ENCODE data around the gene AGBL1. TPM values are rescaled to one million over a fixed set of nuclear protein-coding genes. Genes with fewer than 3 reads are reported as not detected.

Gene AGBL1
- total RNA-seq, 1 donor from 2014 or later: not detected

DNA sequence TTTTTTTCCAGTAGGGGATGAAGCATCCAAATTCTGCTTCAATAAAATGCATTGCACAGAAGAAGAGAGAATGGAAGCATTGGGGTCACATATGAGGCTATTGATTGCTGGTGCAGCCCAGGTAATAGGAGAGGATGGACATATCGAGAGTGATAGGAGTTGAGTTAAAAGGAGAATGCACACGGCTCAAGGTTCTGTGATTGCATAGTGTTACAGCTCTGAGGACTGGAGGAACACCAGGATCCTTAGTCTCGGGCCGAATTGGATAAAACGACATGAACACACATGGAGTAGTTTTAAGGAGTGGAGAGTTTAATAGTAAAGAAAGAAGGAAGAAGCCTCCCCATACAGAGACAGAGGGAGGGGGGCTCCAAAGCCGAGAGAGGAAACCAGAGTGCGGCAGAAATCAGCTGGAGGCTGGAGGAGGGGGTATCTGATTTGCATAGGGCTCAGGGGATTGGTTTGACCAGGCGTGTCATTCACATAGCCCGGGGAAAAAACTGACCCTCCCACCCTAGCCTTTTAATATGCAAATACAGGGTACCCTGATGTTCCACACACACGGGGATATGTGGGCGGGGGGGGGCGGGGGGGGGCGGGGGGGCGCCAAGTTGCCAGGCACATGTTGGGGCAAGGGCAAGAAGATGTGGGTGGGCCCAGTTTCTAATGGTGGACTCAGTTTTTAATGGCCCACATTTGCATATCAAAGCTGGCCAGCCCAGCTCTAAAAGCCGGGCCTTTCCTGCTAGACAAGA lies 156.9 kb downstream of the AGBL1 start:
- no peak for DNase-seq (ENCODE audit: low read depth in 2 of 2)

DNA sequence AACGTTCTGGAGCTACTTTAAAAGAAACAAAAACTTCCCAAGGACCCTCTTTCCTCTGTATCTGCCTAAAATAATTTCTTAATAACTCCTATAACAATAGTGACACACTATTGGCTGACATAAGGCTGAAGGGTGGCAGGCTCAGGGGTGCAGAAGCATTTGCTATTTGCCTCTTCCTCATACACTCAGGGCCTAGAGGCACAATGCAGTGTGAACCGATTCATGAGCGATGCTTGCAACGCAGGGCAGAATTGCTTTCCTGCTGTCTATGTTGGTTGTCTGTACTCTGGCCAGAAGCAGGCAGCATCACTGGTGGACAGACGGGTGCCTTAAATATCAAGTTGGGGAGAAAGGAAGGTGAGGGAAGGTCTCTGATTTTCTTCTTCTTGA lies 157.4 kb downstream of the AGBL1 start:
- no peak for DNase-seq (ENCODE audit: low read depth in 2 of 2)

DNA sequence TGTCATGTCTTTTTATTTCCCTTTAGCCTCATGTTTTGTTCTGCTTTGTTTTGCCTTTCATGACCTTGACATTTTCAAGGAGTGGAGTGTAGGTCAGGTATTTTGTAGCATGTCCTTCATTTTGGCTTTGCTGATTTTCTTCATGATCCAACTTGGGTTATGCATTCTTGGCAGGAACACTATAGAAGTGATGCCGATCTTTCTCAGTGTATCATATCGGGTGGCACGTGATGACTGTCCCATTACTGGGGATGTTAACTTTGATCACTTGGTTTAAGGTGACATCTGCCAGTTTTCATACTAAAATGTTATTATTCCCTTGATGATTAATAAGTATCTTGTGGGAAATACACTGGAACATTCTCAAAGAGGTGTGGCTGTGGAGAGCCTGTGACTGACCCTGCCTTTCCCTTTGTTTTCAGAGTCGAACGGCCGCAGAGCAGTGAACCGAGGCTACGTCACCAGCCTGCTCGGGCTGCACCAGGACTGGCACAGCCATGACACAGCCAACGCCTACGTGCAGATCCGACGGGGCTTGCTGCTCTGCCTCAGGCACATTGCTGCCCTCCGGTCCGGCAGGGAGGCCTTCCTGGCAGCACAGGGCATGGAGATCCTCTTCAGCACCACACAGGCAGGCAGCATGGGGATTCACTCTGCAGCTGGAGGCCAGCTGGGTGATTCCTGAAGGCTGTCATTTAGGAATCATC lies 167.7 kb downstream of the AGBL1 start:
- DNase-seq (ENCODE audit: low read depth in 2 of 2): no peak

DNA sequence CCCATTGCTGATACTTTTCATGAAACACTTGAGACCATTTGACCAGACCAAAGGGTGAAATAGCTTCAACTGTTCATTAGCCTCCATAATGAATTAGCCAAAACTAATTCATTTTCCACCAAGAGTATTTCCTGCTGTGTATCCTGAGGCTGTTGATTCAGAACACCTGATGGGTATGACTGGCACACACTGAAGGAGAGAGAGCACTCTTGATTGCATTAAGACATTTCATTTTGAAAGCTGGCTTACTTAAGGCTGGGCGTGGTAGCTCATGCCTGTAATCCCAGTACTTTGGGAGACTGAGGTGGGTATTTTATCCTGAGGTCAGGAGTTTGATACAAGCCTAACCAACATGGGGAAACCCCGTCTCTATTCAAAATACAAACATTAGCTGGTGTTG lies 175.6 kb downstream of the AGBL1 start:
- no peak for DNase-seq (ENCODE audit: low read depth in 2 of 2)

DNA sequence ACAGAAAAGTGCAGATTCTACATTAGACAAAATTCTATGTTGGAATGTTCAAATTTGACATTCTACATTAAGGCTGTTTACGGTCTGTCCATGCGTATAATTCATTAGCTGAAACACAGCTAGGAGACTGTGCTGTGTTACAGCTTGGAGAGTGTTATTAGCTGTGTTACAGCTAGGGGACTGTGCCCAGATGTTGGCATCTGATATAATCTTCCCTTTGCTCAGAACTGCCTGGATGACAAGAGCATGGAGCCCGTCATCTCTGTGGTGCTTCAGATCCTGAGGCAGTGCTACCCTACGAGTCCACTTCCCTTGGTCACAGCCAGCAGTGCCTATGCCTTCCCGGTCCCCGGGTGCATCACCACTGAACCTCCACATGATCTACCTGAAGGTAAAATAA lies 177.0 kb downstream of the AGBL1 start:
- no peak for DNase-seq (ENCODE audit: low read depth in 2 of 2)

DNA sequence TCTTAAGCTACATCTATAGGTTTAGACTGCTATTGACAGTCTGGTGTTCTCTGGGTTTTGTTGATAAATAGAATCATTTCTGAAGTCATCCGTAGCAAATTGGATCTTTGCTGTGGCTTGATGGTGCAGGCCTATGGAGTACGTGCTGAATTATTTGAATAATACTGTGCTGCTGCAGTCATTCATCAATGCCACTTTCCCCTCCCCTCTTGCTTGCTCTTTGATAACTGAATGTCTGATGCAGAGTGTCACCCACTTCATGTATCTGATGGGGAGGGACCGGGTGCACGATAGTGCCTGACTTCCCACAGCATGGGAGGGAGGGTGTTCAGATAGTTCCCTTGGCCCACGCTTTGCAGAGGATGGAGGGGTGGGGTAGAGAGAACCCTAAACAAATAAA lies 179.9 kb downstream of the AGBL1 start:
- DNase-seq (ENCODE audit: low read depth in 2 of 2): no peak

DNA sequence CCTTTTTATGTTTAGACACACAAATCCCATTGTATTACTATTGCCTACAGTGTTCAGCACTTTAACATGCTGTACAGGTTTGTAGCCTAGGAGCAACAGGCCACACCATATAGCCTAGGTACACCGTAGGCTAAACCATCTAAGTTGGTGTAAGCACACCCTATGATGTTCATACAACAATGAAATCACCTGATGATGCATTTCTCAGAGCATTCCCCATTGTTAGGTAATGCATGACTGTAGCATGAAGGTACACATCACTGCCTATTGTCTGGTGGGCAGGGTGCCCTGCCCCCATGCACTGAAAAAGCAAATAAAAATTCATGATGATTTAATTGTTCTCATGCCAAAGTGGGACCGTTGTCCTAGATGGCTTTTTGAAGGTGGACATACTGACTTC lies 183.6 kb downstream of the AGBL1 start:
- DNase-seq (ENCODE audit: low read depth in 2 of 2): no peak

DNA sequence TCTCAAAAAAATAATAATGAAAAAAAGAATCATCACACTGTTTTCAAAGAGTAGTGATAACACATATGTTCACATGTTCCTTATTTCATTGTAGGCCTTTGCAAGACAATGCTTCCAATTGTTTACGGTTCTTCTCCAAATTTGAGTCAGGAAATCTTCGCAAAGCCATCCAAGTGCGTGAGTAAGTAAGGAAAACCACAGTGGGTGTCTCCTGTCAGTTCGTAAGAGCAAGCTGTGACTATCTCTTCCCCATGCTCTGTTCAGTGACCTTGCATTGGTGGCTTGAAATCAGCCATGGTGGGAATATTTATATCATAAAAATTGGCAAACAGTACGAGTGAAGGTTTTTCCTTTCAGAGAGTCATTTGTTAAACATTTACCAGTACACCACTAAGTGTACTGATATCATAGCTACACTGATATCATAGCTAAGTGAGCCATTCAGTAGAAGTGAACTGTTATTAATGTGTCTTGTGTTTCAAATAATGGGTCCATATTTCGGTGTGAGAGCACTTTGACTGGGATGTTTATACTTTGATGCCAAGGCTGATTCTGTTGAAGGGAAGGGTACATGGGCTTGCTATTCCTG lies 187.3 kb downstream of the AGBL1 start:
- no peak for DNase-seq (ENCODE audit: low read depth in 2 of 2)

DNA sequence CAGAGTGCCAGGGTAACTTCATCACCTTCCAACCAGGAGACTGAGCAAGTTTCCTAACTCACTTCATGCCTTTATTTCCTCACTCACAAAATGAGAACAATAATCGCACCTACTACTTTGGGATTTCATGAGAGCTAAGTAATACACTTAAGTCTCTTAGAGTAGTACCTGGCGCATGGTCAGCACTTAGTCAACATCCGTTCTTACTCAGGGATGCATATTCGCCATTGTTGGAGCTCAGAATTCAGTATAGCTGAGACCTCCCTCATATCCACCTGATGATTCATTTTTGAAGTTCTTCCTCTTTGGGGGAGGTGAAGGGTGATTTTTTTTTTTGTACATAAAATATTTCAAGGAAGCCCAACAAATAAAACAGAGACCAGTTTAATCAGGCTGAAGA lies 188.2 kb downstream of the AGBL1 start:
- DNase-seq (ENCODE audit: low read depth in 2 of 2): no peak

DNA sequence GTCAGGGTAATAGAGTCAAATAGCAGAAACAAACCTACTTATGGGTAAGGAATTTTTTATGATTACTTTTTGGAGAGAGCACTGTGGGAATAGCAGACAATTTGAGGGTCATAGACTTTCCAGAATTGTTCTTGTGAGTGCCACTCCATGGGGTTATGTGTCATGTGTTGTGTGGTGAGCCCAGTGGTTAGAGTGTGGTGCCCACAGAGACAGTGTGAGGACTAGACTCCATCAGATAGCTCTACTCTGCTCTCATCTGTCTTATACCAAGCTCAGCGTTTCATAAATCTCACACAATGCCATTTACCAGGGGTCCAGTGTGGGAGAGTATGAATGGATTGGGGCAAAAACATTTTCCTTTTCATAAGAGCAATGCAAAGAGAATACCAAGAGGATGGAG lies 188.9 kb downstream of the AGBL1 start:
- DNase-seq (ENCODE audit: low read depth in 2 of 2): no peak

DNA sequence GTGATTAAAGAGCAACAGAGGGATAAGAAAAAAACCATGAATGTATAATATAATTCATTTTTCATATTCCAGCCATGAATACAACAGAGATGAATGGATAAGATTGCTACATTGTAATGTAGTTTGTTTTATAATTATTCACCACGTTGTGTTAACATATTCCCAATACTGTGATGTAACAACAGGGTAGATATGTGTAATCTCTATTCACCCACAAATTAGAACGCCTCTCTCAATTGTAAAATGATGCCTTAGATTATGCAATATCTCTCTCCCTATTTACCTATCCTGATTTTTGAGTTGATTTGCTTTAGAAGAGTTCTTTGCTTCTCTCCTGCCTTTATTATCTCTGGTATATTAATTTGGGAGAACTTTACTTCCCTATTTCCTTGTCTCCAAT lies 193.6 kb downstream of the AGBL1 start:
- DNase-seq (ENCODE audit: low read depth in 2 of 2): no peak

DNA sequence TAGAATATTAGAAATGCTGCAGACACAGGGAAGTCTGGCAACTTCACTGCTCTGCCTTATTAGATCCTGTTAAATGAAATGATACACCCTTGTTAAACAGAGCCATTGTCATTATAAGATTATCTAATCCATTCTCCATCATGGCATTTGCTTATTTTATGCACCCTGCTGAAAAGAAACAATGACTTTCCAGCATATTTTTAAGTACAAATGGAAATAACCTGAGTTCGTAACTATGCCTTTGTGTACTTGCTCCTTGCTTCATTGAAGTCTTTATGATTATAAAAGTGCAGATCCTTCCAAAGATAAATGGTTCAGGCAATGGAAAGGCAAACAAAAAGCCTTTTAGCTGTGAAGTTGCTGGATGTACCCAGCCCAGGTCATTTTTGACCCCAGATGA lies 195.7 kb downstream of the AGBL1 start:
- DNase-seq (ENCODE audit: low read depth in 2 of 2): no peak

DNA sequence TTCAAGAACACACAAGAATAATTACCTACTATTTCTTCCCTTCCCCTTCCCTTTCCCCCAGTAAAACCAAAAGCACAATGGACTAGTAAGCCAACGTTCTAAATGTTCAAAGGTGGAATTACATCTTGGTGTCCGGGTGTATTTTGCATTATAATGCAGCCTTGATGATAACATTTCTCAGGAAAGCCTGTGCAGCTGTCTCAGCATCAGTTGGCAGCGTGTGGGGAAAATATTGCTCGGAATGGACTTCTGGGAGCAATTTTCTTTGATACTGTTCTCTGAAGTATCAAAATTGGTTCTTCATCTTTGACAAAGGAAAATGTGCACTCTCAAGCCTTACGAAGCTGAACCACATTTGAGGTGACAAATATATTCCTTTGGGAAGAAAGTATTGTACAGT lies 198.9 kb downstream of the AGBL1 start:
- no peak for DNase-seq (ENCODE audit: low read depth in 2 of 2)

DNA sequence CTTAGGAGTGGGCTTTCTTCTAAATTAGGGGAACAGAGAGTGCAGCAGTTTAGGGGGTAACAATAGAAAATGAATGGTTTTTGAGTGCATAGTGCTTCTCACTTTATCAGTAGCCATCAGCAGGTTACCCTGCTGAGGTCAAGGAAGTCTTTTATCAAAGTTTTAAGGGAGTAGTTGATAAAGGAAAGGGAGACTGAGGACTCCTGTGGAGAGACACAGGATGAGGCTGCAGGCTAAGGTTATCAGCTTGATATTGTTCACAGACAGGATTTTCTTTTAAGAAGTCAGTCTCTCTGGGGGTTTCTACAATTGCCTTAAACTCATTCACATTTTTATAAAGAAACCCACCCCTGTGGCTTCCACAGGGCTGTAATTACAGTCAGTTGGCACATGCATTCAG lies 205.0 kb downstream of the AGBL1 start:
- DNase-seq (ENCODE audit: low read depth in 2 of 2): no peak

DNA sequence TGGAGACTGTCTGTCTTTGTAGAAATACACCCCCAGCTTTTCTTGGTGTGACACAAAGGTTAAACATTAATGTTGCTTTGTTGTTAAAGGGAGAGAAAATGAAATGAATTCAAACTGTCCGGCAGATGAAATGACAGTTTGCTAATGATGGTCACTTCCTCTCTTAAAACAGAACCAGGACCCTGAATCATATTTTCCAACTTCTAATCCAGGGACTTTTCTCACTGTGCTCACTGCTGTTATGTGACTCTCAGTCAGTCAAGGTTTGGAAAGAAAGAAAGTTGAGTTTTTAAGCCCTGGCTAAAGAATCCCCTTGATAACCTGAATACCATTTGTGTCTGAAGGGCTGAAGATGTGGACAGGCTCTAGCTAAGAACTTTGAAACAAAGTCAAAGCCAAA lies 215.8 kb downstream of the AGBL1 start:
- DNase-seq (ENCODE audit: low read depth in 2 of 2): no peak

DNA sequence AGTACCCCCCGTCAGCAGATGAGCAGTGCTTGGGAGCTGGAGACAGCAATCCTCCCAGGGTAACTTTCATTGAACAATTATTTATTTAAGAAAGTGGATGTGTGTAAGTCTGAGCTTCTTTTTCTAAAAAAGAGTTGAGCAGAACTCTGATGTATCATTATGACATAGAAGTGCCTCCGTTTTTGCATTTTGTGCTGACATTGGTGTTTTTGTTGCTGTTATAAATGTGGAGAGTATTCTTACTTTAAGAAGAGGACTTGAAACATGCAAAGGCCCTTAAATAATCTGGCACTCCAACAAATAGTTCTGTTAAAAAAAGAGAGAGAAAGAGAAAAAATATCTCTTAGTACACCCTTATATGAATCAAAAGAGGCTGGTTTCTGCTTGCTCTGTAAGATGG lies 217.1 kb downstream of the AGBL1 start:
- no peak for DNase-seq (ENCODE audit: low read depth in 2 of 2)

DNA sequence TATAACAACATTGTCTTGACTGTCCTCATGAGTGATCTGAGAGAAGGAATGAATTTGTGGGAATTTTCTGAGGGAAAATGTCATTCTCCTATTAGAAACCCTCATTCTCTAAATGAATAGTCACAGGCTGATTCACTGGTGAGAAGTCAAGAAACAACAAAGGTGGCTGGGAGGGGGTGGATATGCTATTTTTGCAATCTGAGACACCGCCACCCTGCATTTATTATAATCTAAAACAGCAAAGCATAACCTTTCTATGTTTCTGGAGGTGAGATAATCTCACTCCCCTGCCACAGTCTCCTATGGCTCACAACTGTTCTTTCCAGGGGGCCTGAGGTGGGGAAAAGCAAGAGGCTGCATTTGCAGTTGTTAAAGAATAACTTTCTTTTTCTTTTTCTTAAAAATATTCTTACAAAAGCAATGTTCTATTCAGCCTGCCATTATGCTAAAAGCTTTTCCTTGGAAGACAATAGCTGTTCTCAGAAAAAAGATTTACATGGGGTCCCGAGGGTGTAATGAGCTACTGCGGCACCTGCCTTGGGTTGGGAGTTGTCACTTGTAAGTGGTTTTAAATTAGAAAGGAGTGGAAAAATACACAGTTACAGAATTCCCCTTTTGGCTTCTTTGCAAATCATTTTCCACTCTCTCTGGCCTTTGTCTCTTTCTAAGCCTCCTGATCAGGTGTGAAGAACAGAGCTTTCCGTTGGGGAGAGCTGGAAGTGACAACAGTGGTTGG lies 220.9 kb downstream of the AGBL1 start:
- no peak for DNase-seq (ENCODE audit: low read depth in 2 of 2)

DNA sequence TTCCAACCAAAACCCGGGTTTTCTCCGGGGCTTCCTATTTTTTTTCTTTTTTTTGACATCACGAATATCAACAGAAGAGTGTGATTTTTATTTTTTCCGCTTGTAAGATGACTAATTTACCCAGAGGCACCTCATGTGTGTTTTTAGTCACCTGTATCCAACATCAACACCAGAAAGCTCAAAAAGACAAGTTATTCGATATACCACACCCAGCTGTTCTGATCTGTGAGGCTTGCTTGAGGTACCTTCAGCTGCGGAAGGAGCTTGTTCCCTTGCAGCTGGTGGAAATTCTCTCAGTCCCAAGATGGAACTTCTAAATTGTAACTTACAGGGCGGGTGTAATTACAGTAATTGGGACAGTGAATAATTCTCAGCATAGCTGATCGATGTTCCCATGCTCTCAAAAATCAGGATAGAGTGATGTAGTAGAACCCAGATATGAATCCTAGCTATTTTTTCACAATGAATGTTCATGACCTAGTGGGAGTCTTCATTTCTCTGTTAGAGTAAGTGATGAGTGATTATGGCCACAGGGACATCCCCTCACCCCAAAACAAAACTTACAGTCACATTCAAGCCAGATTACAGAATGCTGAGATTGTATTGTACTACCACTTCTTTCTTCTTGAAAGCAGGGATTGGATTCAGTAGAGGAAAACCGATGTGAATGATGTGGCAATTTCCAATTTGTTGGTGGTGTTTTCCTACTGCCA lies 232.1 kb downstream of the AGBL1 start:
- no peak for DNase-seq (ENCODE audit: low read depth in 2 of 2)

DNA sequence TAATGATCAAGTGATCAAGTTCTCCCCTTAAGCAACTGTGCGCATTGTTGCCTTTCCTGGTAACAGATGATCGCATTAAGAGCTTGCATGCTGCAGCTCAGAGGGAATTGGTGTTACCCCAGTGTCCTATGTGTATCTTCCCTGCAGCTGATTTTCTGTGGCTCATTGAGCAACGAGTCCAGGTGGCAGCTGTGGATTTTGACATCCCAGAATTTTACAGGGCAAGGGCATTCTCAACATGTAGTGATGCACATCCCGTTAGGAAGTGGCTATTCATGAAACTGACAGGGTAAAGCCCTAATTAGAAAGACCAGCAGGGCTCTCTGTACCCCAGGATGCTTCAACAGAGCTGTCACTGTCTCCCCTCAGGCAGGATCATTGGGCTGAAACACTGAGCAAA lies 232.8 kb downstream of the AGBL1 start:
- DNase-seq (ENCODE audit: low read depth in 2 of 2): no peak

DNA sequence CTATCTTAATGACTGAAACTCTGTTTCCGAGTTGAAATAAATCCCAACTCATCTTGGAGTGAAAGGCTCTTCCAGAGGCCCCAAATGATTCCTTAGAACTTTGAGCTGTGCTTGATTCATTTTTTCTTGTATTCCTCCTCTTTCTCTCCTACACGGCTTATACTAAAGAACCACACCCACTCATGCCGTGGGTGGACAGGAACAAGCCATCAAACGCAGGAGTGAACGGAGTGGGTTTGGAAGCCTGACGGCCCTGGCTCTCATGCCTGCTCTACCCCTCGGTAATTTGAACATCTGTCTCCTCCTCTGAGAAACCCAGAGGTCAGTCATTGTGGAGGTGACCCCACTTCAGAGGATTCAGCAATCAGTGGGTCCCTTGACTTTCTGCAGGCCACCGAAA lies 236.5 kb downstream of the AGBL1 start:
- no peak for DNase-seq (ENCODE audit: low read depth in 2 of 2)

DNA sequence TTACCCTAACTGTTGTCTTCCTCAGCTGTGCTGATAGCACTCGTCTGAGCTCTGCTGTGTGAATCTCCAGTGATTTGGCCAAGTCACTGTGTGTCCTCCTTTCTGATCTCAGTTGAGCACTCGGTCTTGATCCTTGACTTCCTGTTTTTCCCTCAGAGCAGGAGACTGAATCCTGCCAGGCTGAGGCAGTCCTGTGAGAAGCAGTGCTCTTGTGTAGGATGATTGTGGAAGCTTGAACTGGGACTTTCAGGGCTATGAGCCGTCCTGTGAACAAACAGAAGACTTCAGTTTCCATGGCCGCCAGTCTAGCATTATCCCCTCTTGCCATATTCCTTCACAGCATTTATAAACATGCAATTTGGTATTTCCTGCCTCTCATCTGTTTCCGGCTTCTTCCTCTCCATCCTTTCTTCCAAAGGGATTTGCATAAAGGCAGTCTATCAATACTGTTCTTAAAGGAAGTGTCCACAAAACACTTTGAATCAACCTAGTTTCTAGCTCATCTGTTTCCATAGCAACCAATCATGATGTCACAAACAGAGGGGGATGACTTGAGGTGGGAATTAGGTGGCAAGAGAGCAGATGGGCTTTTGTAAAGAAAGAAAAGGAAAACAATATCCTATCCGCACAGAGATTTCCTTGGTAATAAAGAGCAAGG lies 237.2 kb downstream of the AGBL1 start:
- no peak for DNase-seq (ENCODE audit: low read depth in 2 of 2)

Measured in lung microvascular endothelial cell (primary cell).